Ammon's horn (tissue), 1 donor: Measurements from ENCODE around the gene SULT1A2.
"Not testable (repeated sequence)": the region's sequence is repeated elsewhere in the genome, so short reads cannot be mapped to it uniquely, and the experiment has no call there.

Source experiments
- DNase-seq: peaks from one replicate; pipeline ENCODE4 v3.0.0-alpha.2; 2016; ENCODE audit warnings: low spot score

SULT1A2 gene

GRCh38 chr16:28609631-28610594, 13.1 kb upstream of the SULT1A2 start, which contains the start of gene SULT1A1:
TSS of gene SULT1A1 (minus strand) at chr16:28610044. CDS start at chr16:28608855, 1,189 bp downstream.
- no peak for DNase-seq

GRCh38 chr16:28608867-28609596, 12.2 kb upstream of the SULT1A2 start:
- DNase-seq, result peak; percentile 18

GRCh38 chr16:28608496-28608808, 11.6 kb upstream of the SULT1A2 start:
- DNase-seq, result not testable (repeated sequence)

GRCh38 chr16:28607681-28608495, 11.0 kb upstream of the SULT1A2 start:
- not testable (repeated sequence) for DNase-seq

- DNase-seq, result no peak
Measured at GRCh38 chr16:28607116-28607623, 10.3 kb upstream of the SULT1A2 start.

GRCh38 chr16:28606291-28607115, 9.7 kb upstream of the SULT1A2 start:
- DNase-seq, result no peak

- no peak for DNase-seq
Measured at GRCh38 chr16:28604186-28604565, 7.3 kb upstream of the SULT1A2 start.

- DNase-seq, result no peak
Measured at GRCh38 chr16:28603381-28604185, 6.7 kb upstream of the SULT1A2 start.

GRCh38 chr16:28602529-28602928, 5.7 kb upstream of the SULT1A2 start:
- no peak for DNase-seq

- not testable (repeated sequence) for DNase-seq
Measured at GRCh38 chr16:28602062-28602461, 5.2 kb upstream of the SULT1A2 start.

GRCh38 chr16:28601589-28601988, 4.7 kb upstream of the SULT1A2 start:
- DNase-seq, result not testable (repeated sequence)

GRCh38 chr16:28600965-28601364, 4.1 kb upstream of the SULT1A2 start:
- DNase-seq, result not testable (repeated sequence)

GRCh38 chr16:28599377-28600285, 2.8 kb upstream of the SULT1A2 start:
- not testable (repeated sequence) for DNase-seq

- DNase-seq, result no peak
Measured at GRCh38 chr16:28597692-28598261, 927 bp upstream of the SULT1A2 start.

GRCh38 chr16:28596115-28596630, 677 bp downstream of the SULT1A2 start:
- no peak for DNase-seq

- DNase-seq, result not testable (repeated sequence)
Measured at GRCh38 chr16:28595451-28595850, 1.4 kb downstream of the SULT1A2 start.

- DNase-seq, result no peak
Measured at GRCh38 chr16:28592979-28593553, 3.8 kb downstream of the SULT1A2 start.

- DNase-seq, result no peak
Measured at GRCh38 chr16:28592511-28592910, 4.3 kb downstream of the SULT1A2 start.
